Ectodermal cell (in vitro differentiated cells): ENCODE data around the gene MLST8.

Source experiments
- H3K27ac ChIP-seq: 2 replicates; pipeline ENCODE4 v1.7.0; 2013; ENCODE audit warnings: mild to moderate bottlenecking, low read depth, low read length; ENCODE audit not compliant: insufficient read depth, poor library complexity, severe bottlenecking
- H3K27me3 ChIP-seq: 2 replicates; pipeline ENCODE4 v1.7.0; 2013; ENCODE audit warnings: mild to moderate bottlenecking, low read length; ENCODE audit not compliant: insufficient read depth, control insufficient read depth, poor library complexity, severe bottlenecking
- H3K36me3 ChIP-seq: one replicate; pipeline ENCODE4 v1.7.0; 2013; ENCODE audit warnings: low read length; ENCODE audit not compliant: control insufficient read depth, insufficient read depth
- H3K4me1 ChIP-seq: one replicate; pipeline ENCODE4 v1.7.0; 2013; ENCODE audit warnings: low read length; ENCODE audit not compliant: control insufficient read depth, insufficient read depth
- H3K4me3 ChIP-seq: 2 replicates; pipeline ENCODE4 v1.7.0; 2013; ENCODE audit warnings: low read depth, low read length, control low read depth; ENCODE audit not compliant: insufficient read depth
- H3K9me3 ChIP-seq: 2 replicates; pipeline ENCODE4 v1.7.0; 2013; ENCODE audit warnings: mild to moderate bottlenecking, low read length, moderate library complexity; ENCODE audit not compliant: control insufficient read depth
- WGBS, 2 experiments: methylation state at CpG; one replicate each; pipeline ENCODE4 v1.1.7; 2013; ENCODE audit warnings: missing lambda C conversion rate in 2 of 2; 5-methylcytosine and 5-hydroxymethylcytosine counted together

MLST8 gene

DNA sequence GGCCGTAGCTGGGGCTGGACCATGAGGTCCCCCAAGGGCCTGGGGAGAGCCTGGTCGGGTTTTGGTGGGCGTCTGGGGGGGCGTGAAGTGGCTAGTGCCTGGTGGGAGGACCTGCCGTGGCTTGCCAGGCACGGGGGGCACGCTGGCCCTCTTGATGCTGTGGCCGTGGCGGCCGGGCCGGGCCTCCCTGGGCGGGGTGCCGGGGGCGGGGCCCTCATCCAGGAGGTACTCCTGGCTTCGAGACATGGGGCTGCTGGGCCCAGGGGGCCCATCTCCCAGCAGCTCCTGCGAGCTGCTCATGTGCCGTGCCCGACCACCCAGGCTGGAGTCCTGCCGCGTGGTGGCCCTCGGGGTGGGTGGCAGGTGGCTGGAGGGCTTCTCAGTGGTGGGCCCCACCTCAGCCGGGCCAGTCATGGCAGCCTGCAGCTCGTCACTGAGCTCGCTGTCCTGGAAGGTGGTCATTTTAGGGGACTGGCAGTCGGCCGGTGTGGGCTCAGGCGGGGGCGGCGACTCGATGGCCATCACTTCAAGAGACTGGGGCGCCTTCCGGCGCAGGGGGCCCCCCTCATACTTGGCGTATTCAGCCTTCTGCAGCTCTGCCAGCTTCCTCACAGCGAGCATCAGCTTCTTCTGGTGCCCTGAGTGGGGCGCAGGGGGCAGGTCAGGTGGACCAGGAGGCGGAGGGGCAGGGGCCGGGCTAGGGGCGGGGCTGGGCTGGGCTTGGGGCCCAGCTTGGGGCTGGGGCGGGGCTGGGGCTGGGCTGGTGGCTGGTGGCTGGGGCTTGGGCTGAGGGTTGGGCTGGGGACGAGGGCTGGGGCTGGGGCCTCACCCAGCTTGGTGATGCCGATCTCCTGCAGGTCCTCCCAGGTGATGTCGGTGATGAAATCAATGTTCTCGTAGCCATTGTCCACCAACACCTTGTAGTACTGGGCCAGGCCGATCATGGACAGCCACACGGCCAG lies 24.0 kb upstream of the MLST8 start:
- Histone ChIP-seq H3K36me3 (no peaks in the 10 kb centered on the region), H3K9me3 (no peaks in the 10 kb centered on the region)
- WGBS, 2 experiments: 90% methylated on average over 46 of the region's 46 CpGs

DNA sequence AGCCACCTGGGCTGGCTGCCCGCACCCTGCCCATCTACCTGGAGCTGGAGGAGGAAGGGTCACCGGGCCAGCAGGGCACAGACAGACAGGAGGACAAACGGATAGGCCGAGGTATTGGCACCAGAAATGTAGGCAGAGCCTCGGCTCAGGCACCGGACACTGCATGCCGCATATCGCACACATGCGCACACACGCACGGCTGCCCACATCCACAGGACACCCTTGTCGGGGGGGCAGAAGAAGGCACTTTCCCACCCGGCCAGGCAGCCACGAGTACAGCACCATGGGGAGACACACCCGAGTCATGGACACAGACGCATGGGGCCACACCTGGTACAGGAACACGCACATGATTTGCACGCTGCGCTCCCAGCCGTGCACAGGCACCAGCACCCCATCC lies 23.3 kb upstream of the MLST8 start:
- 95 to 96% methylated on average over 20 of the region's 20 CpGs for WGBS, 2 experiments
- Histone ChIP-seq H3K9me3 (no peaks in the 10 kb centered on the region), H3K27me3 (no peaks in the 10 kb centered on the region), H3K27ac (no peak overlapping the region), H3K4me3 (no peak overlapping the region), H3K36me3 (no peaks in the 10 kb centered on the region), H3K4me1 (peaks cover 5% of the 10 kb centered on the region)

More for the DNA sequence above, 24.0 kb upstream of the MLST8 start:
- H3K4me3 ChIP-seq: no peak overlapping the region
- H3K4me1 ChIP-seq: peaks cover 5% of the 10 kb centered on the region
- no peaks in the 10 kb centered on the region for H3K27me3 ChIP-seq
- no peak overlapping the region for H3K27ac ChIP-seq

DNA sequence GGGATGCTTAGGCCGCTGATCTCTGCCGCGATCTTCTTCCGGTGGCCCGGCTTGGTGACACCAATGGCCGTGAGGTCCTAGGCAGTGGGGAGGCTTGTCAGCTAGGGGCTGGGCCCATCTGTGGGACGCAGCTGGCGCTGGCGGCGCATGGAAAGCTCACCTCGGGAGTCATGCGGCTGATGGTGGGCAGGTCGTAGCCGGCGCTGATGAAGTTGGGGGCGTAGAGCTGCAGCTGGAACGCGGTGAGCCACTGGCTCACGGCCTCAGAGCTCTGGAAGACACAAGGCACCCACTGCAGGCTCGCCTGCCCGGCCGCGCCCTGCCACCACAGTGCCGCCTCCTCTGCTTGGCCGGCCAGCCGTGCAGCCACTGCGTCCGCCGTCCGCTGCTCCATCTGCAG lies 21.6 kb upstream of the MLST8 start:
- no peaks in the 10 kb centered on the region for H3K27me3 ChIP-seq
- peaks cover 5% of the 10 kb centered on the region for H3K4me1 ChIP-seq
- 96% methylated on average over 30 of the region's 30 CpGs for WGBS, 2 experiments
- H3K9me3 ChIP-seq: no peaks in the 10 kb centered on the region
- no peak overlapping the region for H3K27ac ChIP-seq
- H3K4me3 ChIP-seq: no peak overlapping the region
- no peaks in the 10 kb centered on the region for H3K36me3 ChIP-seq

DNA sequence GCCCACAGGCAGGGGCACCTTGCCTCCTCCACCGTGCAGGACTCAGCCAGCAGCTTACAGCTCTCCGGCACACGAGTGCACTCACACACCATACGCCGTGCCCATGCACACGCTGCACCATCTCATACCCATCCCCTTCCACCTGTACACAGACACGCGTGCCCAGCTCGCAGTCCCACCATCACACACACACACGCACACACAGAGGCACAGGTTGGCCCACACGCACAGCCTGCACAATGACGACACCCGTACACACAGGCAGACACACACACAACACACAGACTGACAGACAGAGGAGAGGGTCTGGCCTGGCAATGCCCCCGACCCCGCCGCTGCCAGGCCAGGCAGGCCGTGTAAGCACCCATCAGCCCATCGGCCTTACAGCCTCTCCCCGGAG lies 20.9 kb upstream of the MLST8 start:
- Histone ChIP-seq H3K9me3 (no peaks in the 10 kb centered on the region), H3K4me3 (no peak overlapping the region), H3K36me3 (no peaks in the 10 kb centered on the region), H3K4me1 (peaks cover 5% of the 10 kb centered on the region), H3K27me3 (no peaks in the 10 kb centered on the region), H3K27ac (no peak overlapping the region)
- 93 to 94% methylated on average over 19 of the region's 19 CpGs for WGBS, 2 experiments

- H3K27me3 ChIP-seq: no peaks in the 10 kb centered on the region
- 91 to 94% methylated on average over 20 of the region's 20 CpGs for WGBS, 2 experiments
- no peaks in the 10 kb centered on the region for H3K36me3 ChIP-seq
- H3K4me3 ChIP-seq: no peak overlapping the region
- H3K9me3 ChIP-seq: no peaks in the 10 kb centered on the region
- peaks cover 5% of the 10 kb centered on the region for H3K4me1 ChIP-seq
- H3K27ac ChIP-seq: no peak overlapping the region
These were observed 20.3 kb upstream of the MLST8 start for GRCh38 chr16:2184962-2185361.

- no peaks in the 10 kb centered on the region for H3K27me3 ChIP-seq
- H3K27ac ChIP-seq: no peak overlapping the region
- H3K36me3 ChIP-seq: no peaks in the 10 kb centered on the region
- H3K9me3 ChIP-seq: no peaks in the 10 kb centered on the region
- H3K4me3 ChIP-seq: no peak overlapping the region
- WGBS, 2 experiments: 92 to 93% methylated on average over 13 of the region's 13 CpGs
- H3K4me1 ChIP-seq: peaks cover 4% of the 10 kb centered on the region
These were observed 19.2 kb upstream of the MLST8 start for GRCh38 chr16:2186064-2186463.

GRCh38 chr16:2186505-2186904 lies 18.7 kb upstream of the MLST8 start:
- Histone ChIP-seq H3K4me3 (no peak overlapping the region), H3K9me3 (no peaks in the 10 kb centered on the region), H3K36me3 (no peaks in the 10 kb centered on the region), H3K4me1 (no peaks in the 10 kb centered on the region), H3K27ac (no peak overlapping the region), H3K27me3 (no peaks in the 10 kb centered on the region)
- WGBS, 2 experiments: 92 to 94% methylated on average over 20 of the region's 20 CpGs

- WGBS, 2 experiments: 88 to 92% methylated on average over 17 of the region's 17 CpGs
- H3K4me3 ChIP-seq: no peak overlapping the region
- H3K27me3 ChIP-seq: no peaks in the 10 kb centered on the region
- no peaks in the 10 kb centered on the region for H3K36me3 ChIP-seq
- H3K4me1 ChIP-seq: no peaks in the 10 kb centered on the region
- no peak overlapping the region for H3K27ac ChIP-seq
- no peaks in the 10 kb centered on the region for H3K9me3 ChIP-seq
These were observed 18.0 kb upstream of the MLST8 start for GRCh38 chr16:2187212-2187611.

- Histone ChIP-seq H3K9me3 (no peaks in the 10 kb centered on the region), H3K4me1 (no peaks in the 10 kb centered on the region), H3K27ac (no peak overlapping the region), H3K4me3 (no peak overlapping the region), H3K27me3 (no peaks in the 10 kb centered on the region), H3K36me3 (no peaks in the 10 kb centered on the region)
- WGBS, 2 experiments: 93 to 95% methylated on average over 8 of the region's 8 CpGs
These were observed 16.9 kb upstream of the MLST8 start for GRCh38 chr16:2188395-2188794.

DNA sequence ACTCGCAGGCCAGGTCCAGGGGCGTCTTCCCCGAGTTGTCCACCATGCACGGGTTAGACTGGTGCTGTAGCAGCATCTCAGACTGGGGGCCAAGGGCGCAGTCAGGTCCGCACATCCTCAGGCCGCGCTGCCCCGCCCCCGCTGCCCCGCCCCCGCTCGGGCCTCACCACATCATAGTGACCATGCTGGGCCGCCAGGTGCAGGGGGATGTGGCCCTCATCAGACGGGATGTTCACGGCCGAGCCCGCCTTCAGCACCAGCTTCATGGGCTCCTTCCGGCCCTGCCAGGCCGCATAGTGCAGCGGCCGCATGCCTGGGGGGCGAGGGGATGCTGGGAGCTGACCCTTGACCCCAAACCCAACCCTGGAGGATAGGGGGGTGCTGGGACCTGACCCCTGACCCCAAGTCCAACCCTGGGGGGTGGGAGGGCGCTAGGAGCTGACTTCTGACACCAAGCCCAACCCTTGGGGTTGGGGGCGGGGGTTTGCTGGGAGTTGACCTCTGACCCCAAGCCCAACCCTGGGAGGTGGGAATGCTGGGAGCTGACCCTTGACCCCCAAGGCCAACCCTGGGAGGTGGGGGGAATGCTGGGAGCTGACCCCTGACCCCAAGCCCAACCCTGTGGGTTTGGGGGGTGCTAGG lies 15.9 kb upstream of the MLST8 start:
- Histone ChIP-seq H3K9me3 (no peaks in the 10 kb centered on the region), H3K4me3 (no peak overlapping the region), H3K4me1 (no peaks in the 10 kb centered on the region), H3K27me3 (peaks cover under 1% of the 10 kb centered on the region), H3K27ac (no peak overlapping the region), H3K36me3 (no peaks in the 10 kb centered on the region)
- WGBS, 2 experiments: 93 to 95% methylated on average over 25 of the region's 25 CpGs
